ENCODE results near the gene KIF2C. TPM values are rescaled to one million over a fixed set of nuclear protein-coding genes. Genes with fewer than 3 reads are reported as not detected.

Gene KIF2C
- total and polyA plus RNA-seq, 2 donors (not counting 1 experiment from before 2014, with no cell fraction given): 0.25 to 0.69 TPM

DNA sequence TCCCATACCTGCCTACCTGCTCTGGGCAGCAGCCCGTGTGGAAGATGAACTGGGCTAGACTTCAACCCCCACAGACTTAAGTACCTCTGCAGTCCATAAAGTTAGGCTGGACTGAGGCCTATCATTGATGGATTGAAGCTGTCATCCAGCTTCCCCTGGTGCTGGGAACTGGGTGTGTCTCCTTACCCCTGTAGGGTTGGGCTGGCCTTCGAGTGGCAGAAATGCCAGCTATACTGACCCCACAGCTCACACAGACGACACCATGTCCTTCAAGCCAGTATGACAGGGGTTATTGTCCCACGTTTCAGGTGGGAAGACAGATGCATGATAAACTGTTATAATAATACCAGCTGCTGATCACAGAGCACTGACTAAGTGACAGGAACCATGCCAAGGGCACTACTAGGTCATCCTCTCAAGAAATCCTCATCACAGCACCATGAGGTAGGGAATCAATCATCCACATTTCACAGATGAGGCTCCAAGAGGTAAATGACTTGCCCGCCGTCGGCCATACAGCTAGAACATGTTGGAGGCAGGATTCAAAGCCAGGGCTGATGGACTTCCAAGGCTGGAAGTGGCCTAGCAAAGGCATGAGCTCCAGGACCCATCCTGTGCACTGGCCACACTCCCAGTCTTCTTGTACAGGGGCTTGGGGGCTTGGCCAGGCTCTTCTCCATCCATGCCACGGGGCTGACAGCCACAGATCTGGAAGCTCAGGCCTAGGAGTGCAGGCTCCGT, 48.7 kb downstream of the KIF2C start, which contains the start of gene BEST4:
Gene BEST4 (minus strand): TSS at position 51 of the 741 bp plus-strand sequence. CDS start 465 bp downstream, outside the sequence.
- WGBS (ENCODE audit: insufficient coverage): 88% methylated on average over 8 of the region's 9 CpGs
- Histone ChIP-seq H3K9me3 (ENCODE audit: control extremely low read depth in 1 of 3, control insufficient read depth in 2 of 3, insufficient read depth in 1 of 3, low read length in 2 of 3) (no peaks in the 10 kb centered on the region), H3K9ac (ENCODE audit: low read length) (no peak within 1 kb of the TSS), H3K27ac (ENCODE audit: low read length in 2 of 2) (peak within 1 kb of the TSS in 1 of 2 donors; percentile 47), H3K4me3 (ENCODE audit: control extremely low read depth in 1 of 5, extremely low read depth in 1 of 5, insufficient read depth in 1 of 5, low read depth in 2 of 5, low read length in 4 of 5) (no peak within 1 kb of the TSS), H2AFZ (ENCODE audit: insufficient read depth, low read depth, low read length, poor library complexity, severe bottlenecking) (no peak within 1 kb of the TSS), H3K4me1 (ENCODE audit: control insufficient read depth in 2 of 2, insufficient read depth in 2 of 2, low read length in 2 of 2) (peaks cover 22 to 32% of the 10 kb centered on the region in 2 donors), H3K4me2 (replicated peaks; ENCODE audit: low read depth, low read length, poor library complexity, severe bottlenecking) (no peak within 1 kb of the TSS), H4K20me1 (ENCODE audit: control insufficient read depth, insufficient read depth, low read length, poor library complexity, severe bottlenecking) (no peaks in the 10 kb centered on the region), H3K36me3 (replicated peaks in 1 of 2; ENCODE audit: control extremely low read depth in 1 of 2, control insufficient read depth in 1 of 2, extremely low read depth in 1 of 2, insufficient read depth in 2 of 2, low read length in 1 of 2) (no peaks in the 10 kb centered on the region), H3K79me2 (ENCODE audit: control insufficient read depth, insufficient read depth, low read length) (no peaks in the 10 kb centered on the region), H3K27me3 (replicated peaks in 1 of 4; ENCODE audit: control extremely low read depth in 1 of 4, control insufficient read depth in 3 of 4, insufficient read depth in 4 of 4, low read length in 3 of 4) (no peaks in the 10 kb centered on the region)
- intact Hi-C loops (cut with micrococcal nuclease): loop anchor here (5.0 kb wide), 2 partner anchors 199 to 899 kb away; partner anchors contain the start of genes EIF2B3, GPBP1L1 and TMEM69
- ChIA-PET POLR2A (interaction anchor here (0.6 to 2.8 kb wide), 4 partner anchors 18 to 224 kb away, joined by 4 to 12 read pairs (median 6); partner anchors contain the start of gene UROD), CTCF (interaction anchor here (0.6 to 5.5 kb wide), 6 partner anchors 11 to 551 kb away, joined by 3 to 44 read pairs (median 6); partner anchors contain the start of genes MUTYH, PLK3, RNU5D-1 and RPS8)
- H3K4me3 Mint-ChIP-seq: no peak within 1 kb of the TSS
- ATAC-seq (ENCODE audit: low read depth): no peak
- H3K27me3 Mint-ChIP-seq: no peaks in the 10 kb centered on the region
- H3K4me1 Mint-ChIP-seq: peaks cover 28% of the 10 kb centered on the region
- no peak for TF ChIP-seq CTCF (IDR thresholded peaks at IDR 0.05)
- TF ChIP-seq EZH2 (IDR thresholded peaks at IDR 0.05; ENCODE audit: borderline replicate concordance, insufficient read depth, low read depth, low read length, poor library complexity, severe bottlenecking): no peak
- DNase-seq: no peak
- H3K27ac Mint-ChIP-seq: peak within 1 kb of the TSS; percentile 78
- H3K9me3 Mint-ChIP-seq (ENCODE audit: insufficient read depth): no peaks in the 10 kb centered on the region

Data from B cell (primary cell).